ENCODE measurements around the gene KAZN. TPM values are rescaled to one million over a fixed set of nuclear protein-coding genes. Genes with fewer than 3 reads are reported as not detected.

KAZN gene
- polyA plus RNA-seq, 1 donor from 2014 or later: 20.6 TPM

- Histone ChIP-seq H3K4me3 (ENCODE audit: low read length) (no peak overlapping the region), H3K9ac (ENCODE audit: low read length) (no peak overlapping the region), H3K4me2 (ENCODE audit: low read length) (no peak overlapping the region), H2AFZ (ENCODE audit: low read depth, low read length) (no peak overlapping the region), H3K9me3 (ENCODE audit: low read length) (no peaks in the 10 kb centered on the region), H3K27ac (ENCODE audit: low read length) (no peak overlapping the region), H3F3A (ENCODE audit: insufficient read depth, low read length, poor library complexity, severe bottlenecking) (no peaks in the 10 kb centered on the region), H3K36me3 (ENCODE audit: insufficient read depth, low read length) (no peaks in the 10 kb centered on the region), H4K20me1 (ENCODE audit: insufficient read depth) (no peaks in the 10 kb centered on the region), H3K9me2 (ENCODE audit: insufficient read depth, low read length) (no peaks in the 10 kb centered on the region), H3K79me2 (replicated peaks; ENCODE audit: insufficient read depth, low read length) (no peaks in the 10 kb centered on the region), H3K27me3 (ENCODE audit: insufficient read depth, low read depth, low read length) (no peaks in the 10 kb centered on the region)
- TF ChIP-seq REST (IDR thresholded peaks at IDR 0.05; ENCODE audit: borderline replicate concordance) (no peak), EP300 (conservative IDR thresholded peaks at IDR 0.05; ENCODE audit: poor library complexity, severe bottlenecking) (no peak), SMC3 (conservative IDR thresholded peaks at IDR 0.05; ENCODE audit: poor library complexity) (no peak), EZH2 (IDR thresholded peaks at IDR 0.05; ENCODE audit: borderline replicate concordance, insufficient read depth, low read length, poor library complexity, severe bottlenecking) (no peak), RAD21 (conservative IDR thresholded peaks at IDR 0.05) (no peak), CTCF (IDR thresholded peaks at IDR 0.05; ENCODE audit: poor library complexity, severe bottlenecking) (no peak), MXI1 (conservative IDR thresholded peaks at IDR 0.05; ENCODE audit: poor library complexity, severe bottlenecking) (no peak), TAF1 (IDR thresholded peaks at IDR 0.05; ENCODE audit: low read depth) (no peak), POLR2AphosphoS5 (IDR thresholded peaks at IDR 0.05) (no peak)
Measured at GRCh38 chr1:14936815-14937214, 338.3 kb downstream of the KAZN start.

GRCh38 chr1:14937288-14937949 lies 338.9 kb downstream of the KAZN start:
- Histone ChIP-seq H4K20me1 (ENCODE audit: insufficient read depth) (no peaks in the 10 kb centered on the region), H3K9ac (ENCODE audit: low read length) (no peak overlapping the region), H3K27me3 (ENCODE audit: insufficient read depth, low read depth, low read length) (no peaks in the 10 kb centered on the region), H3K27ac (ENCODE audit: low read length) (no peak overlapping the region), H3F3A (ENCODE audit: insufficient read depth, low read length, poor library complexity, severe bottlenecking) (no peaks in the 10 kb centered on the region), H3K9me2 (ENCODE audit: insufficient read depth, low read length) (no peaks in the 10 kb centered on the region), H3K4me2 (ENCODE audit: low read length) (no peak overlapping the region), H2AFZ (ENCODE audit: low read depth, low read length) (no peak overlapping the region), H3K4me3 (ENCODE audit: low read length) (no peak overlapping the region), H3K36me3 (ENCODE audit: insufficient read depth, low read length) (no peaks in the 10 kb centered on the region), H3K79me2 (replicated peaks; ENCODE audit: insufficient read depth, low read length) (no peaks in the 10 kb centered on the region), H3K9me3 (ENCODE audit: low read length) (no peaks in the 10 kb centered on the region)
- TF ChIP-seq EP300 (conservative IDR thresholded peaks at IDR 0.05; ENCODE audit: poor library complexity, severe bottlenecking): no peak
- no peak for TF ChIP-seq MXI1 (conservative IDR thresholded peaks at IDR 0.05; ENCODE audit: poor library complexity, severe bottlenecking)
- TF ChIP-seq SMC3 (conservative IDR thresholded peaks at IDR 0.05; ENCODE audit: poor library complexity): no peak
- TF ChIP-seq CTCF (IDR thresholded peaks at IDR 0.05; ENCODE audit: poor library complexity, severe bottlenecking): no peak
- TF ChIP-seq EZH2 (IDR thresholded peaks at IDR 0.05; ENCODE audit: borderline replicate concordance, insufficient read depth, low read length, poor library complexity, severe bottlenecking): no peak
- no peak for TF ChIP-seq POLR2AphosphoS5 (IDR thresholded peaks at IDR 0.05)
- TF ChIP-seq TAF1 (IDR thresholded peaks at IDR 0.05; ENCODE audit: low read depth): no peak
- TF ChIP-seq RAD21 (conservative IDR thresholded peaks at IDR 0.05): no peak
- no peak for TF ChIP-seq REST (IDR thresholded peaks at IDR 0.05; ENCODE audit: borderline replicate concordance)
